ENCODE measurements around the gene FAM20A. TPM values are rescaled to one million over a fixed set of nuclear protein-coding genes. Genes with fewer than 3 reads are reported as not detected.
A peak's percentile ranks its signal among the peaks of the same experiment; 100 is the strongest.

The FAM20A gene
- total and polyA plus RNA-seq, 4 donors, result 69.7 to 101 (median 79.0) TPM

DNA sequence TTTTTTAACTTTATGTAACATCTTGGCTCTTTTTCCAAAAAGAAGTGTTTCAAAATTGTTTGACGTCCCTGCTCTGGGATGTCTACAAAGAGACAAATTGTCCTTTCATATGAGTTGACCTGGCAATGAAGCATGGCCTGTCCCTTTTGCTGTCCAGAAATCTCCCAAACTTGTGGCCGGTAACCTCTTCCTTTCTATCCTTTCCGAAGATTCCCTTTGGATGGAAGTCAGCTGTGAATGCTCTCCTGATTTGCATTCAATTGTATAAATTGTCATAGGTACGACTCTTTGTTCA lies 40.9 kb upstream of the FAM20A start:
- Histone ChIP-seq H3K9ac (ENCODE audit: insufficient read depth in 1 of 2, low read length in 2 of 2) (no peak overlapping the region), H3K36me3 (ENCODE audit: control insufficient read depth in 4 of 4, insufficient read depth in 4 of 4, low read length in 4 of 4) (no peaks in the 10 kb centered on the region), H3K4me3 (no peak overlapping the region), H3K4me1 (ENCODE audit: control insufficient read depth in 5 of 5, insufficient read depth in 5 of 5, low read length in 5 of 5) (peaks cover 0 to 7% (median 2%) of the 10 kb centered on the region in 5 donors), H3K27me3 (ENCODE audit: control insufficient read depth in 3 of 3, insufficient read depth in 3 of 3, low read length in 2 of 3) (peaks cover 0 to 2% (median 0%) of the 10 kb centered on the region in 3 donors), H3K9me3 (ENCODE audit: control insufficient read depth in 4 of 4, insufficient read depth in 3 of 4, low read length in 3 of 4) (peaks cover 0 to 3% (median 0%) of the 10 kb centered on the region in 4 donors), H3K27ac (ENCODE audit: low read depth in 1 of 2, low read length in 1 of 2) (no peak overlapping the region)
- TF ChIP-seq, protein P1, sequence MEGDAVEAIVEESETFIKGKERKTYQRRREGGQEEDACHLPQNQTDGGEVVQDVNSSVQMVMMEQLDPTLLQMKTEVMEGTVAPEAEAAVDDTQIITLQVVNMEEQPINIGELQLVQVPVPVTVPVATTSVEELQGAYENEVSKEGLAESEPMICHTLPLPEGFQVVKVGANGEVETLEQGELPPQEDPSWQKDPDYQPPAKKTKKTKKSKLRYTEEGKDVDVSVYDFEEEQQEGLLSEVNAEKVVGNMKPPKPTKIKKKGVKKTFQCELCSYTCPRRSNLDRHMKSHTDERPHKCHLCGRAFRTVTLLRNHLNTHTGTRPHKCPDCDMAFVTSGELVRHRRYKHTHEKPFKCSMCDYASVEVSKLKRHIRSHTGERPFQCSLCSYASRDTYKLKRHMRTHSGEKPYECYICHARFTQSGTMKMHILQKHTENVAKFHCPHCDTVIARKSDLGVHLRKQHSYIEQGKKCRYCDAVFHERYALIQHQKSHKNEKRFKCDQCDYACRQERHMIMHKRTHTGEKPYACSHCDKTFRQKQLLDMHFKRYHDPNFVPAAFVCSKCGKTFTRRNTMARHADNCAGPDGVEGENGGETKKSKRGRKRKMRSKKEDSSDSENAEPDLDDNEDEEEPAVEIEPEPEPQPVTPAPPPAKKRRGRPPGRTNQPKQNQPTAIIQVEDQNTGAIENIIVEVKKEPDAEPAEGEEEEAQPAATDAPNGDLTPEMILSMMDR (IDR thresholded peaks at IDR 0.05; ENCODE audit: control extremely low read depth, extremely low read depth), result no peak
- DNase-seq (no peak), ATAC-seq (ENCODE audit: insufficient read depth, low FRiP score) (no peak)
- 81 to 89% methylated on average over 4 of the region's 4 CpGs for WGBS, 2 donors

DNA sequence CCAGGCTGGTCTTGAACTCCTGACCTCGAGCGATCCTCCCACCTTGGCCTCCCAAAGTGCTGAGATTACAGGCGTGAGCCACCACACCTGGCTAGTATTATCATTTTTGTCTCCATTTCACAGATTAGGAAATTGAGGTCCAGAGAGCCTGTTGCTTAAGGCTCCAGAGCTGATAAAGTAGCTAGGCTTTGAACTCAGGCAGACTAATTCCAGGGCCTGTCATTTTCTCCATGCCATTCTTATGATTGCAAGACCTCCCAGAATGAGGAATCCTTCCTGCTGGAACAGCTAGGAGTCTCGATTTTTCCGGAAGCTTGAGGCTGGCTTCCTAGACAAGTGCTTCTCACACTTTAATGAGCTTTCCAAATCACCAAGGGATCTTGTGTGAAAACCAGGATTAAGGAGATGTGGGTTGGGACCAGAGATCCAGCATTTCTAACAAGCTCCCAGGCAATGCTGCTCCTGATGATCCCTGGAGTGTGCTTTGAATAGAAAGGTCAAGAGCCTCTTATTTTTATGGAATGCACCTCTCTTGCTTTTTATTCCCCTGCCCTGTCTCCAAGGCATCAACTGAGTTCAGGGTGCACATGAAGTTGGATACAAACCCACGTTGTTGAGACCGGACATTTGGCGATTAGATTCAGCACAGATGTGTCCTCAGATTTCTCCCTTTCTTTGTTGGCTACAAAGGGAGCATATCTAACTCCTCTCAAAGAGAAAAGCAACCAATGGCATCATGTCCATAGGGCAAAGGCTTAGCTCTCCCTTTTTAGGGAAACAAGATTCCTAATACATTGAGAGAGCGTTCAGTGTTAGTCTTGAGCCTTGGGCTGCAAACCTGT lies 40.3 kb upstream of the FAM20A start:
- no peak overlapping the region for H3K9ac ChIP-seq (ENCODE audit: insufficient read depth in 1 of 2, low read length in 2 of 2)
- WGBS, 2 donors, result 78 to 91% methylated on average over 9 of the region's 9 CpGs
- peaks cover 0 to 6% (median 0%) of the 10 kb centered on the region in 5 donors for H3K4me1 ChIP-seq (ENCODE audit: control insufficient read depth in 5 of 5, insufficient read depth in 5 of 5, low read length in 5 of 5)
- H3K9me3 ChIP-seq (ENCODE audit: control insufficient read depth in 4 of 4, insufficient read depth in 3 of 4, low read length in 3 of 4), result no peaks in the 10 kb centered on the region
- H3K27ac ChIP-seq (ENCODE audit: low read depth in 1 of 2, low read length in 1 of 2), result no peak overlapping the region
- no peaks in the 10 kb centered on the region for H3K36me3 ChIP-seq (ENCODE audit: control insufficient read depth in 4 of 4, insufficient read depth in 4 of 4, low read length in 4 of 4)
- H3K27me3 ChIP-seq (ENCODE audit: control insufficient read depth in 3 of 3, insufficient read depth in 3 of 3, low read length in 2 of 3), result peaks cover 0 to 2% (median 0%) of the 10 kb centered on the region in 3 donors
- H3K4me3 ChIP-seq, result no peak overlapping the region
- DNase-seq (no peak), ATAC-seq (ENCODE audit: insufficient read depth, low FRiP score) (no peak)
- TF ChIP-seq, protein P1 (IDR thresholded peaks at IDR 0.05; ENCODE audit: control extremely low read depth, extremely low read depth), result no peak

DNA sequence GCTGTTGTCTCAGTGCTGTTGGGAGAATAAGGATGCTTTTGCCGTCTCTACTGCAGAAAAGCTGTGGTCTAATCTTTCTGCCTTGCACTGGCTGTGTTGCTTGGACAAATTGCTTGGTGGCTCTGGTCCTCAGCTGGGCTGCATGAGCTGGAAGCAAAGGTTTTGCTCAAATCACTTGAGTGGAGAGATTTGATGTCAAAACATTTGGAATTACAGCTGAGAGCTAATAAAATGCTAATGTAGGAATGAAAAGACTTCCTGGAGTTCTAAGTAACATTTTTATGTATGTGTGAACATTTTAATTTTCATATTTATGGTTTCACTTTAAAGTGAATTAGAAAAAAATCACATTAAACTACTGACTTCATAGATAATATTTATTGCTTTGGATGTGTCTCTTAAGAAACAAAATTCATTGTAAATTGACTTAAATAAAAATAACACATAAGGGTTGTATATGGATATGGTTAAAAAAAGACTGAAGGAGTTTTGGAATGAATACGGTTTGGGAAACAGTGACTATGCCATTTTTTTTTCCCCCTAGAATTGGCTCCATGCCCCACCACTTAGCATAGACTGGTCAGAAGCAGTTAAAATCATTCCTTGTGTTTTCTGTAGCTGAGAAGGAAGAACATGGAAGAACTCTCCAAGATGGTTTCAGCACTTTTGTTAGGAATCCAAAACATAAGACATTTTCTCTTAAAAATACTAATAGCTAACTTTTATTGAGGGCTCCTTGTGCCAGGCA lies 39.2 kb upstream of the FAM20A start:
- peak overlapping the region in 1 of 2 donors; percentile 7 for H3K9ac ChIP-seq (ENCODE audit: insufficient read depth in 1 of 2, low read length in 2 of 2)
- H3K36me3 ChIP-seq (ENCODE audit: control insufficient read depth in 4 of 4, insufficient read depth in 4 of 4, low read length in 4 of 4), result no peaks in the 10 kb centered on the region
- H3K4me1 ChIP-seq (ENCODE audit: control insufficient read depth in 5 of 5, insufficient read depth in 5 of 5, low read length in 5 of 5), result peaks cover 0 to 6% (median 0%) of the 10 kb centered on the region in 5 donors
- DNase-seq, result peak; percentile 46 to 91 (median 83)
- H3K4me3 ChIP-seq, result no peak overlapping the region
- TF ChIP-seq, protein P1 (IDR thresholded peaks at IDR 0.05; ENCODE audit: control extremely low read depth, extremely low read depth), result no peak
- no peak overlapping the region for H3K27ac ChIP-seq (ENCODE audit: low read depth in 1 of 2, low read length in 1 of 2)
- no peaks in the 10 kb centered on the region for H3K9me3 ChIP-seq (ENCODE audit: control insufficient read depth in 4 of 4, insufficient read depth in 3 of 4, low read length in 3 of 4)
- 70 to 77% methylated on average over 2 of the region's 2 CpGs for WGBS, 2 donors
- no peak for ATAC-seq (ENCODE audit: insufficient read depth, low FRiP score)
- peaks cover 0 to 2% (median 0%) of the 10 kb centered on the region in 3 donors for H3K27me3 ChIP-seq (ENCODE audit: control insufficient read depth in 3 of 3, insufficient read depth in 3 of 3, low read length in 2 of 3)
